Gastrocnemius medialis (tissue), 4 donors: ENCODE measurements around the gene TRAF2.

ENCODE experiments used
- POLR2A ChIP-seq, 2 donors: fragments of 450-650 bp; IDR thresholded peaks; one replicate each; pipeline ENCODE4 v1.6.1; 2017; ENCODE audit warnings: antibody characterized with exemption in 2 of 2, mild to moderate bottlenecking in 2 of 2, moderate library complexity in 2 of 2
- TF ChIP-seq, protein P1 (sequence below), 5 experiments: fragments of 450-650 bp in 3 of 5; fragments of 200-600 bp in 2 of 5; sonication (generic) in 2 of 5; IDR thresholded peaks in 4 of 5; conservative IDR thresholded peaks in 1 of 5; 1 replicate in 4 of 5; 2 replicates in 1 of 5; pipeline ENCODE4 v1.5.1; 2016 to 2019; ENCODE audit warnings: antibody characterized with exemption in 5 of 5, mild to moderate bottlenecking in 3 of 5, moderate library complexity in 3 of 5

DNA sequence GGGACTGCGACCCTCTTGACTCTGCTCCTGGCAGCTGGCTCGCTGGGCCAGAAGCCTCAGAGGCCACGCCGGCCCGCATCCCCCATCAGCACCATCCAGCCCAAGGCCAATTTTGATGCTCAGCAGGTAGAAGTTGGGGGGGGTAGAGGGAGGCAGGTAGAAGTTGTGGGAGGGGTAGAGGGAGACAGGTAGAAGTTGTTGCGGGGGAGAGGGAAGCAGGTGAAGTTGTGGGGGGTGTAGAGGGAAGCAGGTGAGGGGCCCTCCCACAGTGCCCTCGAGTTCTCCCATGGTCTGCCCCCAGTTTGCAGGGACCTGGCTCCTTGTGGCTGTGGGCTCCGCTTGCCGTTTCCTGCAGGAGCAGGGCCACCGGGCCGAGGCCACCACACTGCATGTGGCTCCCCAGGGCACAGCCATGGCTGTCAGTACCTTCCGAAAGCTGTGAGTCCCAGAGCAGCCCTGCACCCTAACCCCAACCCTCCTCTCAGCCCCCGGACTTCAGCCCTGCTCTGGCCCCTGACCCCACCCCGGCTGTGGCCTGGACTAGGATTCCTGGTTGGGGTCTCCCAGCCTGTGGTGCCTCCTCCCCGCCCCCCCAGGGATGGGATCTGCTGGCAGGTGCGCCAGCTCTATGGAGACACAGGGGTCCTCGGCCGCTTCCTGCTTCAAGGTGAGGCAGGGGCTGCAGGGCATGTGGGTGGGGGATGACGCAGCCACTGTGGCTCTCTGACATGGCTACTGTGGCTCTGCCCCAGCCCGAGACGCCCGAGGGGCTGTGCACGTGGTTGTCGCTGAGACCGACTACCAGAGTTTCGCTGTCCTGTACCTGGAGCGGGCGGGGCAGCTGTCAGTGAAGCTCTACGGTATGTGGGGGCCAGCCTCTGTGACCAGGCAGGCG is 59.3 kb downstream of the TRAF2 start:
- TF ChIP-seq, protein P1, sequence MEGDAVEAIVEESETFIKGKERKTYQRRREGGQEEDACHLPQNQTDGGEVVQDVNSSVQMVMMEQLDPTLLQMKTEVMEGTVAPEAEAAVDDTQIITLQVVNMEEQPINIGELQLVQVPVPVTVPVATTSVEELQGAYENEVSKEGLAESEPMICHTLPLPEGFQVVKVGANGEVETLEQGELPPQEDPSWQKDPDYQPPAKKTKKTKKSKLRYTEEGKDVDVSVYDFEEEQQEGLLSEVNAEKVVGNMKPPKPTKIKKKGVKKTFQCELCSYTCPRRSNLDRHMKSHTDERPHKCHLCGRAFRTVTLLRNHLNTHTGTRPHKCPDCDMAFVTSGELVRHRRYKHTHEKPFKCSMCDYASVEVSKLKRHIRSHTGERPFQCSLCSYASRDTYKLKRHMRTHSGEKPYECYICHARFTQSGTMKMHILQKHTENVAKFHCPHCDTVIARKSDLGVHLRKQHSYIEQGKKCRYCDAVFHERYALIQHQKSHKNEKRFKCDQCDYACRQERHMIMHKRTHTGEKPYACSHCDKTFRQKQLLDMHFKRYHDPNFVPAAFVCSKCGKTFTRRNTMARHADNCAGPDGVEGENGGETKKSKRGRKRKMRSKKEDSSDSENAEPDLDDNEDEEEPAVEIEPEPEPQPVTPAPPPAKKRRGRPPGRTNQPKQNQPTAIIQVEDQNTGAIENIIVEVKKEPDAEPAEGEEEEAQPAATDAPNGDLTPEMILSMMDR (IDR thresholded peaks at IDR 0.05 in 4 of 5, conservative IDR thresholded peaks at IDR 0.05 in 1 of 5): no peak
- TF ChIP-seq POLR2A (IDR thresholded peaks at IDR 0.05): no peak
